DOHH2 (cell line): ENCODE data around the gene COL23A1.

ENCODE experiments used
- H3F3A ChIP-seq: fragments of 200-600 bp; sonication (generic), shearing (Covaris generic); 2 replicates; pipeline ENCODE4 v1.6.0; 2016; ENCODE audit warnings: antibody characterized with exemption, mild to moderate bottlenecking; ENCODE audit not compliant: control insufficient read depth, insufficient read depth
- H3K27ac ChIP-seq: fragments of 200-600 bp; sonication (generic); 2 replicates; pipeline ENCODE4 v1.5.1; 2014; ENCODE audit warnings: low read depth, mild to moderate bottlenecking, low read length, moderate library complexity
- H3K27me3 ChIP-seq: fragments of 200-600 bp; sonication (generic); 2 replicates; pipeline ENCODE4 v1.6.1; 2014; ENCODE audit warnings: mild to moderate bottlenecking, low read length, mixed read lengths; ENCODE audit not compliant: control insufficient read depth
- H3K36me3 ChIP-seq: fragments of 200-600 bp; sonication (generic); 2 replicates; pipeline ENCODE4 v1.6.1; 2014; ENCODE audit warnings: mild to moderate bottlenecking, low read length, moderate library complexity, mixed read lengths; ENCODE audit not compliant: control insufficient read depth
- H3K4me1 ChIP-seq: fragments of 200-600 bp; sonication (generic); 2 replicates; pipeline ENCODE4 v1.6.1; 2014; ENCODE audit warnings: mild to moderate bottlenecking, low read length, mixed read lengths; ENCODE audit not compliant: control insufficient read depth
- H3K4me2 ChIP-seq: fragments of 200-600 bp; sonication (generic); 2 replicates; pipeline ENCODE4 v1.6.0; 2014; ENCODE audit warnings: mild to moderate bottlenecking, low read length, moderate library complexity
- H3K4me3 ChIP-seq: fragments of 200-600 bp; sonication (generic); 2 replicates; pipeline ENCODE4 v1.5.1; 2014; ENCODE audit warnings: mild to moderate bottlenecking, low read length, mixed read lengths
- H3K79me2 ChIP-seq: fragments of 200-600 bp; sonication (generic); 2 replicates; pipeline ENCODE4 v1.6.1; 2014; ENCODE audit warnings: mild to moderate bottlenecking, low read length, mixed read lengths; ENCODE audit not compliant: control insufficient read depth
- H3K9me2 ChIP-seq: fragments of 200-600 bp; sonication (generic); replicated peaks from 2 replicates; pipeline ENCODE4 v1.6.1; 2014; ENCODE audit warnings: mild to moderate bottlenecking, low read length, mixed read lengths; ENCODE audit not compliant: control insufficient read depth
- H3K9me3 ChIP-seq: fragments of 200-600 bp; sonication (generic); 2 replicates; pipeline ENCODE4 v1.6.1; 2014; ENCODE audit warnings: antibody characterized with exemption, low read length, mixed read lengths; ENCODE audit not compliant: control insufficient read depth, insufficient read depth
- H4K20me1 ChIP-seq: fragments of 200-600 bp; sonication (generic); 2 replicates; pipeline ENCODE4 v1.6.0; 2014; ENCODE audit warnings: low read depth, mild to moderate bottlenecking, antibody characterized with exemption, low read length, moderate library complexity; ENCODE audit not compliant: control insufficient read depth, insufficient read depth
- EZH2phosphoT487 ChIP-seq: fragments of 200-600 bp; sonication (generic); IDR thresholded peaks from 2 replicates; pipeline ENCODE4 v1.6.1; 2017; ENCODE audit warnings: borderline replicate concordance, mild to moderate bottlenecking, antibody characterized with exemption, low read length, moderate library complexity, mixed read lengths
- TF ChIP-seq, protein P1 (sequence below): fragments of 200-600 bp; sonication (generic); IDR thresholded peaks from one replicate; pipeline ENCODE4 v1.5.1; 2014; ENCODE audit warnings: antibody characterized with exemption, mild to moderate bottlenecking, low read depth, low read length; ENCODE audit not compliant: poor library complexity, severe bottlenecking

COL23A1 gene

DNA sequence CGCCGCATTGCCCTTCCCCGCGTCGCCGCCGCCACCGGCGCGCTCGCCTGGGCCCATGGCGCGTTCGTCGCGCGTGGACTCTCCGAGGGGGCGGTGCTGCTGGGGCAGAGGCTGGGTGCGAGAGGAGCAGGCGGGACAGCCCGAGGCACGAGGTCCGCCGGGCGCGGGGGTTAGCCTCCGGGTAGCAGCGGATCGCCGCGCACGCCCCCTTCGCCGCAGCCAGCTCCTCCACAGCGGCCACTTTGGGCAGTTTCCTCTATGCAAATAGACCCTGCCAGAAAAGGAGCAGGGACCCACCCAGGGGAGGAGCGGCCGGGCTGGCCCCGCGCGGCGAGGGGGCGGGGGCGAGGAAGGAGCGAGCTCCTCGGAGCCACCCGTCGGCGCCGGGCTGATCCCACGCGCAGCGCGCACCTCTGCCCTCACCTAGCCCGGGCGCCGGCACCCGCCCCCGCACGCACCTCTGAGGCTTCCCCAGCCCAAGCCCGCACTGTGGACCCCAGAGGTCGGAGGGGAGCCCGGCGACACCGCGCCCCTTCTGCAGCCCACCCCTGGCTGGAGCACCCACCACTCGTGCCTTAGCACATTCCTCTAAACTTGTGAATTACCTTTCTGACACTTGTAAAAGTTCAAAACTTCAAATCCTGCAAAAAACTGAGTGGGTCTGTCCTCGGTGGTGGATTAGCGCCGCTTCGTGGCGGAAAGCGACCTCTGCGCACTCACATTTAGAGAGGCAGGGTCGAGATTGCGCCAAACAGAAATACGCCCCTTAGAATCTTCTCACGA lies at the start of gene COL23A1:
COL23A1 (minus strand) TSS at position 253 of the 783 bp plus-strand sequence.
- Histone ChIP-seq H3K27ac (no peak within 1 kb of the TSS), H3K9me2 (no peaks in the 10 kb centered on the region), H3K27me3 (no peaks in the 10 kb centered on the region), H3F3A (no peaks in the 10 kb centered on the region), H3K4me2 (no peak within 1 kb of the TSS), H4K20me1 (no peaks in the 10 kb centered on the region), H3K79me2 (no peaks in the 10 kb centered on the region), H3K4me3 (no peak within 1 kb of the TSS), H3K9me3 (peaks cover 12% of the 10 kb centered on the region; the same call in 1 of the 2 replicates), H3K36me3 (no peaks in the 10 kb centered on the region), H3K4me1 (no peaks in the 10 kb centered on the region)
- TF ChIP-seq EZH2phosphoT487 = no peak
- TF ChIP-seq, protein P1, sequence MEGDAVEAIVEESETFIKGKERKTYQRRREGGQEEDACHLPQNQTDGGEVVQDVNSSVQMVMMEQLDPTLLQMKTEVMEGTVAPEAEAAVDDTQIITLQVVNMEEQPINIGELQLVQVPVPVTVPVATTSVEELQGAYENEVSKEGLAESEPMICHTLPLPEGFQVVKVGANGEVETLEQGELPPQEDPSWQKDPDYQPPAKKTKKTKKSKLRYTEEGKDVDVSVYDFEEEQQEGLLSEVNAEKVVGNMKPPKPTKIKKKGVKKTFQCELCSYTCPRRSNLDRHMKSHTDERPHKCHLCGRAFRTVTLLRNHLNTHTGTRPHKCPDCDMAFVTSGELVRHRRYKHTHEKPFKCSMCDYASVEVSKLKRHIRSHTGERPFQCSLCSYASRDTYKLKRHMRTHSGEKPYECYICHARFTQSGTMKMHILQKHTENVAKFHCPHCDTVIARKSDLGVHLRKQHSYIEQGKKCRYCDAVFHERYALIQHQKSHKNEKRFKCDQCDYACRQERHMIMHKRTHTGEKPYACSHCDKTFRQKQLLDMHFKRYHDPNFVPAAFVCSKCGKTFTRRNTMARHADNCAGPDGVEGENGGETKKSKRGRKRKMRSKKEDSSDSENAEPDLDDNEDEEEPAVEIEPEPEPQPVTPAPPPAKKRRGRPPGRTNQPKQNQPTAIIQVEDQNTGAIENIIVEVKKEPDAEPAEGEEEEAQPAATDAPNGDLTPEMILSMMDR = no peak

DNA sequence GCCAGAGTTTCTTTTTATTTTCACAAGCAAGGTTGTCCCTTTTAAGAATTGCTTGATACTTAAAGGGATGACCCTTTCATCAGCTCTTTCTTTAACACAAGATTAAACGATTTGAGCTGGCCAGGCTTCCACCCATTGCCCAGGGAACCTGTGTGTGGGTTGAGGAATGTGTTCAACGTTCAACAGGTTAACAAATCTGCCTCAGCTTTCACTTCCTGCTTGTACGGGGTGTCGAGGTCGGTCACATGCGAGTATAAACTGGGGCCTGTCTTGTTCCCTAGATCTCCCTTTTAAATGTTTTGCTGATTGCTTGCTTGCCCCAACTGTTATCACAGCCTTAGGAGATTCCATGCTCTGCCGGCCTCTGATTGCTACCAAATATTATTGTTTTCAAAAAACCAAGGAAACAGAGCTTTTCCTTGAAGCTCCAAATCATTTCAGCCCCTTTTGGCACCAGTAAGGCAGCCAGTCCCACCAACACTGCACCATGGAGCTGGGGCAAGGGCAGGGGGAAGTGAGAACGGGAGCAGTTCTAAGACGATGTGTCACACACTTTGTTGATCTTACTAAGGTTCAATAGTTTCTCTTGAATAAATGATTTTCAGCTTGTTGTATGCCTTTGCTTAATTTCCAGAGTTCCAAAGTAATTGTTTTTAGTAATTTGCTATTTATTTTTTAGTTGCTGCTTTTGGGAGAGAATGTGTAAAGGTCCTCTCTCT lies 47.3 kb upstream of the COL23A1 start:
- Histone ChIP-seq H3K27ac (no peak overlapping the region), H3K4me2 (no peak overlapping the region)
- no peak for TF ChIP-seq EZH2phosphoT487
- TF ChIP-seq, protein P1 = no peak

DNA sequence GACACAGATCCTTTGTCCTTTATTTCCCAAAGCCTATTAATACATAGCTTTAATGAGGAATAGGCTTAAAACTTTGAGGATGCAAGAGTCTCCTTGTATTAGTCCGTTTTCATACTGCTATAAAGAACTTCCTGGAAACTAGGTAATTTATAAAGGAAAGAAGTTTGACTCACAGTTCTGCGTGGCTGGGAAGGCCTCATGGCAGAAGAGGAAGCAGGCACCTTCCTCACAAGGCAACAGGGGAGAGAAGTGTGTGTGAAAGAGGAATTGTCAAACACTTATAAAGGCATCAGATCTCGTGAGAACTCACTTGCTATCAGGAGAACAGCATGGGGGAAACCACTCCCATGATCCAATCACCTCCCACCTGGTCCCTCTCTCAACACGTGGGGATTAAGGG lies 42.1 kb upstream of the COL23A1 start:
- no peak overlapping the region for H3K27ac ChIP-seq
- no peak overlapping the region for H3K4me2 ChIP-seq
- H3K4me3 ChIP-seq = no peak overlapping the region
- no peaks in the 10 kb centered on the region for H4K20me1 ChIP-seq
- peaks cover 2% of the 10 kb centered on the region; the same call in 1 of the 2 replicates for H3K9me3 ChIP-seq
- no peaks in the 10 kb centered on the region for H3K79me2 ChIP-seq
- H3K27me3 ChIP-seq = no peaks in the 10 kb centered on the region
- peaks cover 24% of the 10 kb centered on the region for H3K4me1 ChIP-seq
- TF ChIP-seq, protein P1 = no peak
- no peak for TF ChIP-seq EZH2phosphoT487
- no peaks in the 10 kb centered on the region; the same call in 1 of the 2 replicates for H3K36me3 ChIP-seq
- H3F3A ChIP-seq = peaks cover 5% of the 10 kb centered on the region; the same call in 1 of the 2 replicates
- H3K9me2 ChIP-seq = no peaks in the 10 kb centered on the region

More for the DNA sequence above, 47.3 kb upstream of the COL23A1 start:
- H3K4me1 ChIP-seq = peaks cover 6% of the 10 kb centered on the region
- H3K79me2 ChIP-seq = no peaks in the 10 kb centered on the region
- no peaks in the 10 kb centered on the region for H3K9me3 ChIP-seq
- no peaks in the 10 kb centered on the region for H3K36me3 ChIP-seq
- no peaks in the 10 kb centered on the region for H3K27me3 ChIP-seq
- no peaks in the 10 kb centered on the region for H4K20me1 ChIP-seq
- no peaks in the 10 kb centered on the region for H3F3A ChIP-seq
- H3K9me2 ChIP-seq = no peaks in the 10 kb centered on the region
- H3K4me3 ChIP-seq = no peak overlapping the region
